ENCODE results near the gene CIT. TPM values are rescaled to one million over a fixed set of nuclear protein-coding genes. Genes with fewer than 3 reads are reported as not detected.

The CIT gene
- total and polyA plus RNA-seq, 9 of the 15 experiments (the other 6 are each of a cell fraction or from before 2014, with no cell fraction given): 1.1 to 46.7 (median 21.3) TPM

DNA sequence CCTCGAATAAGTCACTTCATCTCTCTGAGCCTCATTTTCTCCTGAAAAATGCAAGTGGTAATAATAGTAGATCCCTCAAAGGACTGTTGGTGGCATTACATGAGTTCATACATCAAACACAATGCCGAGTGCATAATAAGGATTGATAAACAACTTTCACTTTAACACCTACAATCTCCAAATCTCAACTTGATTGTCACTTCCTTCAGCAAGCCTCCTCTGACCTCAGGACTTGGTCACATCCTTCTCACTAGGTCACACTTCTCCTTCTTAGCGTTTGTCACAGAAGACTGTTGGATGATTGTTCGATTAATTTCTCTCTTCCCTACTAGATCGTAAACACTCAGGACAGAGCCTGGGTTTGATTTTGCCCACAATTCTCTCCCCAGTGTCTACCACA is 217.0 kb downstream of the CIT start:
- POLR2A ChIA-PET: interaction anchor here (1.1 kb wide), 1 partner anchor 22 kb away, joined by 3 read pairs; no protein-coding TSS in a partner anchor
- no peaks in the 10 kb centered on the region for H3K27me3 ChIP-seq (ENCODE audit: control insufficient read depth in 2 of 2, insufficient read depth in 2 of 2, low read length in 2 of 2)
- 45% methylated on average over 5 of the region's 5 CpGs for WGBS (ENCODE audit: insufficient coverage, low coverage, missing lambda C conversion rate)
- no peaks in the 10 kb centered on the region for H3K79me2 ChIP-seq (ENCODE audit: control insufficient read depth, insufficient read depth, low read length)
- H3K4me2 ChIP-seq (ENCODE audit: insufficient read depth, low read length): no peak overlapping the region; the same call in 1 of the 2 replicates
- H3K9me1 ChIP-seq (ENCODE audit: control insufficient read depth, insufficient read depth, low read length): no peaks in the 10 kb centered on the region
- peaks cover 4 to 35% of the 10 kb centered on the region in 2 experiments; a peak in 4 of 5 replicates for H3K4me1 ChIP-seq (replicated peaks in 1 of 2; ENCODE audit: control insufficient read depth in 2 of 2, insufficient read depth in 2 of 2, low read length in 2 of 2)
- no TSS peak for BruUV-seq (replicated peaks)
- H3K4me3 ChIP-seq: no peak overlapping the region
- H3K36me3 ChIP-seq (ENCODE audit: control insufficient read depth, insufficient read depth, low read length): no peaks in the 10 kb centered on the region
- H2AFZ ChIP-seq (ENCODE audit: low read depth, low read length): peak overlapping the region; percentile 42
- CTCF ChIA-PET (ENCODE audit: low intra/inter-chr PET ratio): interaction anchor here (0.7 to 0.8 kb wide), 2 partner anchors 10 to 121 kb away, joined by 3 read pairs; no protein-coding TSS in a partner anchor
- no peak overlapping the region for H3K9ac ChIP-seq (ENCODE audit: insufficient read depth in 1 of 2, low read depth in 2 of 2, low read length in 2 of 2)
- H3K27ac ChIP-seq (ENCODE audit: extremely low read depth, low read depth, low read length): no peak overlapping the region
- no peaks in the 10 kb centered on the region for H3K9me3 ChIP-seq (replicated peaks; ENCODE audit: control insufficient read depth, insufficient read depth, low read depth, low read length)
- ATAC-seq (no peak), FAIRE-seq (no peak), DNase-seq (ENCODE audit: extremely low read depth in 1 of 4, low spot score in 3 of 4) (no peak)
- in situ Hi-C loops (cut with MboI) (no loop called here), intact Hi-C loops (cut with micrococcal nuclease) (loop anchor here (10.0 kb wide), 1 partner anchor 245 kb away; no protein-coding TSS in a partner anchor)
- no peaks in the 10 kb centered on the region for H4K20me1 ChIP-seq (replicated peaks; ENCODE audit: control insufficient read depth, insufficient read depth, low read length)
- TF ChIP-seq RBM17 (IDR thresholded peaks at IDR 0.05; ENCODE audit: borderline replicate concordance, low read depth, low read length) (no peak), YBX1 (IDR thresholded peaks at IDR 0.05) (no peak), YY1 (IDR thresholded peaks at IDR 0.05; ENCODE audit: borderline replicate concordance in 1 of 3, control insufficient read depth in 1 of 3, extremely low read depth in 1 of 3, insufficient read depth in 3 of 3, insufficient read length in 1 of 3, insufficient replicate concordance in 2 of 3, low read depth in 1 of 3, low read length in 2 of 3) (no peak), STAG1 (CRISPR knock-in tag; IDR thresholded peaks at IDR 0.05; ENCODE audit: borderline replicate concordance) (no peak), GABPB1 (CRISPR knock-in tag; IDR thresholded peaks at IDR 0.05) (no peak), SIX5 (IDR thresholded peaks at IDR 0.05; ENCODE audit: borderline replicate concordance in 1 of 2, insufficient read depth in 1 of 2, low read depth in 1 of 2, low read length in 2 of 2) (no peak), HSF4 (CRISPR knock-in tag; IDR thresholded peaks at IDR 0.05; ENCODE audit: borderline replicate concordance) (no peak), BACH1 (tag; IDR thresholded peaks at IDR 0.05) (no peak), TGIF2 (CRISPR knock-in tag; IDR thresholded peaks at IDR 0.05) (no peak), FOXJ2 (tag; IDR thresholded peaks at IDR 0.05) (no peak), CHD1 (IDR thresholded peaks at IDR 0.05; ENCODE audit: low read length) (no peak), FIP1L1 (IDR thresholded peaks at IDR 0.05; ENCODE audit: low read depth, low read length, poor library complexity, severe bottlenecking) (no peak), TAF1 (IDR thresholded peaks at IDR 0.05; ENCODE audit: control insufficient read depth, extremely low read depth, insufficient read depth, low read length, severe bottlenecking) (no peak), ZNF780A (CRISPR knock-in tag; IDR thresholded peaks at IDR 0.05) (no peak), PHTF2 (CRISPR knock-in tag; IDR thresholded peaks at IDR 0.05) (no peak), ZNF239 (CRISPR knock-in tag; IDR thresholded peaks at IDR 0.05) (no peak)
- TF ChIP-seq, protein P1, sequence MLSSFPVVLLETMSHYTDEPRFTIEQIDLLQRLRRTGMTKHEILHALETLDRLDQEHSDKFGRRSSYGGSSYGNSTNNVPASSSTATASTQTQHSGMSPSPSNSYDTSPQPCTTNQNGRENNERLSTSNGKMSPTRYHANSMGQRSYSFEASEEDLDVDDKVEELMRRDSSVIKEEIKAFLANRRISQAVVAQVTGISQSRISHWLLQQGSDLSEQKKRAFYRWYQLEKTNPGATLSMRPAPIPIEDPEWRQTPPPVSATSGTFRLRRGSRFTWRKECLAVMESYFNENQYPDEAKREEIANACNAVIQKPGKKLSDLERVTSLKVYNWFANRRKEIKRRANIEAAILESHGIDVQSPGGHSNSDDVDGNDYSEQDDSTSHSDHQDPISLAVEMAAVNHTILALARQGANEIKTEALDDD (IDR thresholded peaks at IDR 0.05): 0 out of 2 replicates have a peak, but pooled peaks have one; percentile 21
- TF ChIP-seq, protein P2, sequence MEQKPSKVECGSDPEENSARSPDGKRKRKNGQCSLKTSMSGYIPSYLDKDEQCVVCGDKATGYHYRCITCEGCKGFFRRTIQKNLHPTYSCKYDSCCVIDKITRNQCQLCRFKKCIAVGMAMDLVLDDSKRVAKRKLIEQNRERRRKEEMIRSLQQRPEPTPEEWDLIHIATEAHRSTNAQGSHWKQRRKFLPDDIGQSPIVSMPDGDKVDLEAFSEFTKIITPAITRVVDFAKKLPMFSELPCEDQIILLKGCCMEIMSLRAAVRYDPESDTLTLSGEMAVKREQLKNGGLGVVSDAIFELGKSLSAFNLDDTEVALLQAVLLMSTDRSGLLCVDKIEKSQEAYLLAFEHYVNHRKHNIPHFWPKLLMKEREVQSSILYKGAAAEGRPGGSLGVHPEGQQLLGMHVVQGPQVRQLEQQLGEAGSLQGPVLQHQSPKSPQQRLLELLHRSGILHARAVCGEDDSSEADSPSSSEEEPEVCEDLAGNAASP (IDR thresholded peaks at IDR 0.05): no peak
- TF ChIP-seq, protein P3, sequence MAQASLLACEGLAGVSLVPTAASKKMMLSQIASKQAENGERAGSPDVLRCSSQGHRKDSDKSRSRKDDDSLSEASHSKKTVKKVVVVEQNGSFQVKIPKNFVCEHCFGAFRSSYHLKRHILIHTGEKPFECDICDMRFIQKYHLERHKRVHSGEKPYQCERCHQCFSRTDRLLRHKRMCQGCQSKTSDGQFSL (CRISPR knock-in tag; IDR thresholded peaks at IDR 0.05): no peak
- TF ChIP-seq, protein P3 (tag; IDR thresholded peaks at IDR 0.05): no peak

All from K562 (cell line).